HepG2 (cell line): ENCODE data around the gene ACSL3. TPM values are rescaled to one million over a fixed set of nuclear protein-coding genes. Genes with fewer than 3 reads are reported as not detected.

Experiments used
- MEF2D ChIP-seq: sonication (generic); formaldehyde crosslinking; IDR thresholded peaks from 2 replicates; pipeline ENCODE4 v1.5.1; 2020; ENCODE audit warnings: mild to moderate bottlenecking, missing genetic modification reagents
- NRL ChIP-seq: sonication (generic); formaldehyde crosslinking; IDR thresholded peaks from 2 replicates; pipeline ENCODE4 v1.5.0; 2020; ENCODE audit warnings: missing genetic modification reagents, mild to moderate bottlenecking, moderate library complexity, borderline replicate concordance
- SRSF9 ChIP-seq: fragments of 200-400 bp; formaldehyde crosslinking; IDR thresholded peaks from 2 replicates; pipeline ENCODE4 v1.6.1; 2018; ENCODE audit warnings: borderline replicate concordance, mild to moderate bottlenecking, low read depth, low read length; ENCODE audit not compliant: insufficient read depth, poor library complexity, severe bottlenecking
- ZNF160 ChIP-seq: sonication (generic); formaldehyde crosslinking; IDR thresholded peaks from 2 replicates; pipeline ENCODE4 v1.8.0; 2022; ENCODE audit warnings: mild to moderate bottlenecking, inconsistent platforms, missing genetic modification reagents
- ZNF337 ChIP-seq: sonication (generic); formaldehyde crosslinking; IDR thresholded peaks from 2 replicates; pipeline ENCODE4 v1.5.1; 2020; ENCODE audit warnings: missing genetic modification reagents, low read depth, mild to moderate bottlenecking, borderline replicate concordance
- ZNF446 ChIP-seq: sonication (generic); formaldehyde crosslinking; IDR thresholded peaks from 2 replicates; pipeline ENCODE4 v1.5.0; 2020; ENCODE audit warnings: mild to moderate bottlenecking, missing genetic modification reagents
- ZNF746 ChIP-seq: sonication (generic); formaldehyde crosslinking; IDR thresholded peaks from 2 replicates; pipeline ENCODE4 v1.8.0; 2022; ENCODE audit warnings: mild to moderate bottlenecking, missing genetic modification reagents
- polyA plus RNA-seq, 8 experiments: library from polyadenylated mRNA; depleted of rRNA in 3 of 8; stranded (reverse) in 7 of 8; unstranded in 1 of 8; fragments of >200 nt; fragmentation: Illumina TruSeq in 4 of 8; extraction: Trizol in 4 of 8; gene quantifications; 2 replicates each; pipeline versions ENCODE4 v1.2.1 to v1.2.3, GENCODE V29; 2011 to 2016; ENCODE audit warnings: low read depth in 4 of 8, missing spikeins in 1 of 8, mixed read lengths in 1 of 8; ENCODE audit not compliant: insufficient read depth in 1 of 8
- total RNA-seq, 5 experiments: library from RNA; depleted of rRNA; stranded (reverse); fragments of >200 nt; fragmentation: Illumina TruSeq; extraction: Trizol; gene quantifications; 2 replicates each; pipeline ENCODE4 v1.2.3, GENCODE V29; 2016; ENCODE audit warnings: low read depth in 1 of 5
- TF ChIP-seq, protein P1 (sequence below): sonication (generic); formaldehyde crosslinking; IDR thresholded peaks from 2 replicates; pipeline ENCODE4 v1.5.0; 2020; ENCODE audit warnings: missing genetic modification reagents, mild to moderate bottlenecking, borderline replicate concordance
- TF ChIP-seq, protein P2 (sequence below): sonication (generic); formaldehyde crosslinking; IDR thresholded peaks from 2 replicates; pipeline ENCODE4 v1.8.1; 2023; ENCODE audit warnings: mild to moderate bottlenecking, missing genetic modification reagents, borderline replicate concordance
- TF ChIP-seq, protein P3 (sequence below): sonication (generic); formaldehyde crosslinking; IDR thresholded peaks from 2 replicates; pipeline ENCODE4 v1.4.0; 2020; ENCODE audit warnings: missing genetic modification reagents, mild to moderate bottlenecking, borderline replicate concordance
- TF ChIP-seq, protein P4 (sequence below): sonication (generic); formaldehyde crosslinking; IDR thresholded peaks from 2 replicates; pipeline ENCODE4 v1.4.0; 2020; ENCODE audit warnings: missing genetic modification reagents, borderline replicate concordance

Gene ACSL3
- total and polyA plus RNA-seq, 2 of the 13 experiments (the other 11 are each of a cell fraction or from before 2014, with no cell fraction given): 305 to 365 TPM

DNA sequence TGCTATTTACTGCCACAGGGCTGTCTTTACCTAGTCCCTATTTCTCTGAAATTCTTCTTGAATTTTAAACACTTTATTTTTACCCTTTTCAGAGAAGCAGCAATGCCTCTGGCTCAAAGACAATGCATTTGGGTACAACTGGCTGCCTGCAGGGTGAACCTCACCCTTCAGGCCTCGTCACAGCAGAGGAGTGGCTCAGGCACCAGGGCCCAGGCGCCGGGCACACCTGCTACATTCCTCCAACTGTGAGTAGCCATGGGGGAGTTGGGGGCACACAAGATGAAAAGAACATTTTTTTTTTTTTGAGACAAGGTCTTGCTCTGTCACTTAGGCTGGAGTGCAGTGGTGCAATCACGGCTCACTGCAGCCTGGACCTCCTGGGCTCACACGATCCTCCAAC is 116.3 kb downstream of the ACSL3 start (continued):
- TF ChIP-seq, protein P1, sequence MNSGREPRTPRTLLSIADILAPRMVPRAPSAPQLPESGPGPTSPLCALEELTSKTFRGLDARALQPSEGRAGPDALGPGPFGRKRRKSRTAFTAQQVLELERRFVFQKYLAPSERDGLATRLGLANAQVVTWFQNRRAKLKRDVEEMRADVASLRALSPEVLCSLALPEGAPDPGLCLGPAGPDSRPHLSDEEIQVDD: no peak
- TF ChIP-seq ZNF446 (no peak), MEF2D (CRISPR knock-in tag) (no peak), ZNF746 (CRISPR knock-in tag) (no peak), ZNF337 (CRISPR knock-in tag) (no peak), SRSF9 (no peak), ZNF160 (CRISPR knock-in tag) (no peak), NRL (no peak)
- TF ChIP-seq, protein P2, sequence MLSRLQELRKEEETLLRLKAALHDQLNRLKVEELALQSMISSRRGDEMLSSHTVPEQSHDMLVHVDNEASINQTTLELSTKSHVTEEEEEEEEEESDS (CRISPR knock-in tag): no peak
- TF ChIP-seq, protein P3, sequence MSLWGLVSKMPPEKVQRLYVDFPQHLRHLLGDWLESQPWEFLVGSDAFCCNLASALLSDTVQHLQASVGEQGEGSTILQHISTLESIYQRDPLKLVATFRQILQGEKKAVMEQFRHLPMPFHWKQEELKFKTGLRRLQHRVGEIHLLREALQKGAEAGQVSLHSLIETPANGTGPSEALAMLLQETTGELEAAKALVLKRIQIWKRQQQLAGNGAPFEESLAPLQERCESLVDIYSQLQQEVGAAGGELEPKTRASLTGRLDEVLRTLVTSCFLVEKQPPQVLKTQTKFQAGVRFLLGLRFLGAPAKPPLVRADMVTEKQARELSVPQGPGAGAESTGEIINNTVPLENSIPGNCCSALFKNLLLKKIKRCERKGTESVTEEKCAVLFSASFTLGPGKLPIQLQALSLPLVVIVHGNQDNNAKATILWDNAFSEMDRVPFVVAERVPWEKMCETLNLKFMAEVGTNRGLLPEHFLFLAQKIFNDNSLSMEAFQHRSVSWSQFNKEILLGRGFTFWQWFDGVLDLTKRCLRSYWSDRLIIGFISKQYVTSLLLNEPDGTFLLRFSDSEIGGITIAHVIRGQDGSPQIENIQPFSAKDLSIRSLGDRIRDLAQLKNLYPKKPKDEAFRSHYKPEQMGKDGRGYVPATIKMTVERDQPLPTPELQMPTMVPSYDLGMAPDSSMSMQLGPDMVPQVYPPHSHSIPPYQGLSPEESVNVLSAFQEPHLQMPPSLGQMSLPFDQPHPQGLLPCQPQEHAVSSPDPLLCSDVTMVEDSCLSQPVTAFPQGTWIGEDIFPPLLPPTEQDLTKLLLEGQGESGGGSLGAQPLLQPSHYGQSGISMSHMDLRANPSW (CRISPR knock-in tag): no peak
- TF ChIP-seq, protein P4, sequence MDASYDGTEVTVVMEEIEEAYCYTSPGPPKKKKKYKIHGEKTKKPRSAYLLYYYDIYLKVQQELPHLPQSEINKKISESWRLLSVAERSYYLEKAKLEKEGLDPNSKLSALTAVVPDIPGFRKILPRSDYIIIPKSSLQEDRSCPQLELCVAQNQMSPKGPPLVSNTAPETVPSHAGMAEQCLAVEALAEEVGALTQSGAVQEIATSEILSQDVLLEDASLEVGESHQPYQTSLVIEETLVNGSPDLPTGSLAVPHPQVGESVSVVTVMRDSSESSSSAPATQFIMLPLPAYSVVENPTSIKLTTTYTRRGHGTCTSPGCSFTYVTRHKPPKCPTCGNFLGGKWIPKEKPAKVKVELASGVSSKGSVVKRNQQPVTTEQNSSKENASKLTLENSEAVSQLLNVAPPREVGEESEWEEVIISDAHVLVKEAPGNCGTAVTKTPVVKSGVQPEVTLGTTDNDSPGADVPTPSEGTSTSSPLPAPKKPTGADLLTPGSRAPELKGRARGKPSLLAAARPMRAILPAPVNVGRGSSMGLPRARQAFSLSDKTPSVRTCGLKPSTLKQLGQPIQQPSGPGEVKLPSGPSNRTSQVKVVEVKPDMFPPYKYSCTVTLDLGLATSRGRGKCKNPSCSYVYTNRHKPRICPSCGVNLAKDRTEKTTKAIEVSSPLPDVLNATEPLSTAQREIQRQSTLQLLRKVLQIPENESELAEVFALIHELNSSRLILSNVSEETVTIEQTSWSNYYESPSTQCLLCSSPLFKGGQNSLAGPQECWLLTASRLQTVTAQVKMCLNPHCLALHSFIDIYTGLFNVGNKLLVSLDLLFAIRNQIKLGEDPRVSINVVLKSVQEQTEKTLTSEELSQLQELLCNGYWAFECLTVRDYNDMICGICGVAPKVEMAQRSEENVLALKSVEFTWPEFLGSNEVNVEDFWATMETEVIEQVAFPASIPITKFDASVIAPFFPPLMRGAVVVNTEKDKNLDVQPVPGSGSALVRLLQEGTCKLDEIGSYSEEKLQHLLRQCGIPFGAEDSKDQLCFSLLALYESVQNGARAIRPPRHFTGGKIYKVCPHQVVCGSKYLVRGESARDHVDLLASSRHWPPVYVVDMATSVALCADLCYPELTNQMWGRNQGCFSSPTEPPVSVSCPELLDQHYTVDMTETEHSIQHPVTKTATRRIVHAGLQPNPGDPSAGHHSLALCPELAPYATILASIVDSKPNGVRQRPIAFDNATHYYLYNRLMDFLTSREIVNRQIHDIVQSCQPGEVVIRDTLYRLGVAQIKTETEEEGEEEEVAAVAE: no peak
